T-helper 1 cell treated with Interleukin-12 subunit alpha and Interleukin-12 subunit beta and Interleukin-4 antibody, amounts not matched to agents 30 μg/mL and 1 μg/mL, for 36 hours (primary cell): ENCODE results near the gene CARD19.
A peak's percentile ranks its signal among the peaks of the same experiment; 100 is the strongest.

Experiments used
- H3K27ac Mint-ChIP-seq: one replicate; pipeline ENCODE4 v1.8.0; 2021; ENCODE audit warnings: mild to moderate bottlenecking, mixed read lengths
- H3K27me3 Mint-ChIP-seq: one replicate; pipeline ENCODE4 v1.8.0; 2021; ENCODE audit warnings: low read depth, mixed read lengths
- H3K36me3 Mint-ChIP-seq: one replicate; pipeline ENCODE4 v1.8.0; 2021; ENCODE audit warnings: low read depth, mixed read lengths
- H3K4me1 Mint-ChIP-seq: one replicate; pipeline ENCODE4 v1.8.0; 2021; ENCODE audit warnings: low read depth, mixed read lengths
- H3K4me3 Mint-ChIP-seq: one replicate; pipeline ENCODE4 v1.8.0; 2021; ENCODE audit warnings: mild to moderate bottlenecking, moderate library complexity, mixed read lengths
- H3K9me3 Mint-ChIP-seq: one replicate; pipeline ENCODE4 v1.8.0; 2021; ENCODE audit warnings: mixed read lengths

Gene CARD19

GRCh38 chr9:93076792-93077128, 19.3 kb upstream of the CARD19 start:
- H3K4me1 Mint-ChIP-seq, result peaks cover 25% of the 10 kb centered on the region
- no peak overlapping the region for H3K27ac Mint-ChIP-seq
- H3K36me3 Mint-ChIP-seq, result peaks cover 38% of the 10 kb centered on the region
- H3K27me3 Mint-ChIP-seq, result no peaks in the 10 kb centered on the region
- no peaks in the 10 kb centered on the region for H3K9me3 Mint-ChIP-seq
- no peak overlapping the region for H3K4me3 Mint-ChIP-seq

GRCh38 chr9:93077367-93077766, 18.6 kb upstream of the CARD19 start:
- Mint-ChIP-seq H3K36me3 (peaks cover 41% of the 10 kb centered on the region), H3K27me3 (no peaks in the 10 kb centered on the region), H3K9me3 (no peaks in the 10 kb centered on the region), H3K4me1 (peaks cover 27% of the 10 kb centered on the region), H3K4me3 (no peak overlapping the region), H3K27ac (peak overlapping the region; percentile 3)

GRCh38 chr9:93077811-93078210, 18.2 kb upstream of the CARD19 start:
- Mint-ChIP-seq H3K4me1 (peaks cover 30% of the 10 kb centered on the region), H3K27ac (no peak overlapping the region), H3K9me3 (no peaks in the 10 kb centered on the region), H3K4me3 (no peak overlapping the region), H3K27me3 (no peaks in the 10 kb centered on the region), H3K36me3 (peaks cover 38% of the 10 kb centered on the region)

GRCh38 chr9:93079371-93079770, 16.6 kb upstream of the CARD19 start:
- H3K9me3 Mint-ChIP-seq, result no peaks in the 10 kb centered on the region
- H3K27ac Mint-ChIP-seq, result no peak overlapping the region
- no peak overlapping the region for H3K4me3 Mint-ChIP-seq
- no peaks in the 10 kb centered on the region for H3K27me3 Mint-ChIP-seq
- peaks cover 41% of the 10 kb centered on the region for H3K36me3 Mint-ChIP-seq
- H3K4me1 Mint-ChIP-seq, result peaks cover 30% of the 10 kb centered on the region

GRCh38 chr9:93080406-93080805, 15.6 kb upstream of the CARD19 start:
- H3K4me3 Mint-ChIP-seq, result no peak overlapping the region
- peaks cover 24% of the 10 kb centered on the region for H3K4me1 Mint-ChIP-seq
- H3K27ac Mint-ChIP-seq, result no peak overlapping the region
- H3K36me3 Mint-ChIP-seq, result peaks cover 41% of the 10 kb centered on the region
- no peaks in the 10 kb centered on the region for H3K9me3 Mint-ChIP-seq
- no peaks in the 10 kb centered on the region for H3K27me3 Mint-ChIP-seq

GRCh38 chr9:93081081-93081529, 14.9 kb upstream of the CARD19 start:
- H3K4me3 Mint-ChIP-seq, result no peak overlapping the region
- H3K27me3 Mint-ChIP-seq, result no peaks in the 10 kb centered on the region
- H3K4me1 Mint-ChIP-seq, result peaks cover 28% of the 10 kb centered on the region
- peaks cover 46% of the 10 kb centered on the region for H3K36me3 Mint-ChIP-seq
- H3K9me3 Mint-ChIP-seq, result no peaks in the 10 kb centered on the region
- H3K27ac Mint-ChIP-seq, result peak overlapping the region; percentile 52

GRCh38 chr9:93081931-93082330, 14.1 kb upstream of the CARD19 start:
- Mint-ChIP-seq H3K4me1 (peaks cover 30% of the 10 kb centered on the region), H3K27ac (peak overlapping the region; percentile 26)

GRCh38 chr9:93082841-93083411, 13.1 kb upstream of the CARD19 start:
- H3K4me1 Mint-ChIP-seq, result peaks cover 30% of the 10 kb centered on the region
- H3K27me3 Mint-ChIP-seq, result no peaks in the 10 kb centered on the region
- H3K9me3 Mint-ChIP-seq, result no peaks in the 10 kb centered on the region
- H3K27ac Mint-ChIP-seq, result peak overlapping the region; percentile 55
- H3K36me3 Mint-ChIP-seq, result peaks cover 51% of the 10 kb centered on the region
- H3K4me3 Mint-ChIP-seq, result no peak overlapping the region

More at GRCh38 chr9:93081931-93082330, 14.1 kb upstream of the CARD19 start:
- Mint-ChIP-seq H3K27me3 (no peaks in the 10 kb centered on the region), H3K4me3 (no peak overlapping the region), H3K9me3 (no peaks in the 10 kb centered on the region), H3K36me3 (peaks cover 52% of the 10 kb centered on the region)

- H3K9me3 Mint-ChIP-seq, result no peaks in the 10 kb centered on the region
- H3K36me3 Mint-ChIP-seq, result peaks cover 56% of the 10 kb centered on the region
- H3K27ac Mint-ChIP-seq, result peak overlapping the region; percentile 92
- peak overlapping the region; percentile 70 for H3K4me3 Mint-ChIP-seq
- peaks cover 32% of the 10 kb centered on the region for H3K4me1 Mint-ChIP-seq
- H3K27me3 Mint-ChIP-seq, result no peaks in the 10 kb centered on the region
These were observed 12.2 kb upstream of the CARD19 start for GRCh38 chr9:93083592-93084470.

GRCh38 chr9:93084471-93084881, 11.5 kb upstream of the CARD19 start:
- H3K36me3 Mint-ChIP-seq, result peaks cover 60% of the 10 kb centered on the region
- no peaks in the 10 kb centered on the region for H3K27me3 Mint-ChIP-seq
- peaks cover 37% of the 10 kb centered on the region for H3K4me1 Mint-ChIP-seq
- no peak overlapping the region for H3K4me3 Mint-ChIP-seq
- H3K9me3 Mint-ChIP-seq, result peaks cover 3% of the 10 kb centered on the region
- H3K27ac Mint-ChIP-seq, result no peak overlapping the region

GRCh38 chr9:93085676-93086075, 10.3 kb upstream of the CARD19 start:
- peaks cover 63% of the 10 kb centered on the region for H3K36me3 Mint-ChIP-seq
- H3K27me3 Mint-ChIP-seq, result no peaks in the 10 kb centered on the region
- peaks cover 8% of the 10 kb centered on the region for H3K9me3 Mint-ChIP-seq
- H3K4me3 Mint-ChIP-seq, result no peak overlapping the region
- H3K27ac Mint-ChIP-seq, result peak overlapping the region; percentile 57
- H3K4me1 Mint-ChIP-seq, result peaks cover 38% of the 10 kb centered on the region

GRCh38 chr9:93086447-93087224, 9.4 kb upstream of the CARD19 start:
- Mint-ChIP-seq H3K9me3 (peaks cover 16% of the 10 kb centered on the region), H3K27ac (peak overlapping the region; percentile 59), H3K4me1 (peaks cover 37% of the 10 kb centered on the region), H3K27me3 (no peaks in the 10 kb centered on the region), H3K4me3 (no peak overlapping the region), H3K36me3 (peaks cover 61% of the 10 kb centered on the region)

- Mint-ChIP-seq H3K27ac (no peak overlapping the region), H3K9me3 (peaks cover 16% of the 10 kb centered on the region), H3K36me3 (peaks cover 55% of the 10 kb centered on the region), H3K4me1 (peaks cover 43% of the 10 kb centered on the region), H3K4me3 (no peak overlapping the region), H3K27me3 (no peaks in the 10 kb centered on the region)
These were observed 7.9 kb upstream of the CARD19 start for GRCh38 chr9:93087971-93088655.

GRCh38 chr9:93088656-93089015, 7.4 kb upstream of the CARD19 start:
- Mint-ChIP-seq H3K27ac (peak overlapping the region; percentile 69), H3K27me3 (no peaks in the 10 kb centered on the region), H3K4me3 (no peak overlapping the region), H3K9me3 (peaks cover 16% of the 10 kb centered on the region), H3K36me3 (peaks cover 52% of the 10 kb centered on the region), H3K4me1 (peaks cover 46% of the 10 kb centered on the region)
